SK-N-SH (cell line): ENCODE data around the gene SLC12A7. TPM values are rescaled to one million over a fixed set of nuclear protein-coding genes. Genes with fewer than 3 reads are reported as not detected.

Experiments used
- CTCF ChIA-PET: fragments of 300-600, 350-600 bp; formaldehyde crosslinking; extraction: SDS; loops from one replicate; lab custom pipeline; 2021; lab: Yijun Ruan, JAX
- POLR2A ChIA-PET: fragments of 350-600 bp; sonication (Branson Sonifier 250); formaldehyde crosslinking; extraction: SDS; loops from one replicate; lab custom pipeline; 2020; ENCODE audit warnings: antibody characterized with exemption, inconsistent platforms; lab: Yijun Ruan, JAX
- DNase-seq: peaks from one replicate; pipeline ENCODE4 v3.0.0; 2012
- H2AFZ ChIP-seq: fragments of 200-600 bp; sonication (generic); 2 replicates; pipeline ENCODE4 v1.8.1; 2016; ENCODE audit warnings: antibody characterized with exemption, mild to moderate bottlenecking, low read depth
- H3F3A ChIP-seq: fragments of 200-600 bp; sonication (generic); replicated peaks from 2 replicates; pipeline ENCODE3; 2016; ENCODE audit warnings: antibody characterized with exemption, mild to moderate bottlenecking; ENCODE audit not compliant: insufficient read depth
- H3K27ac ChIP-seq, 2 experiments: fragments of 200-500 bp in 1 of 2; fragments of 200-600 bp in 1 of 2; sonication (Bioruptor generic) in 1 of 2; sonication (generic), shearing (Covaris generic) in 1 of 2; 2 replicates each; pipeline versions ENCODE4 v1.5.1 to v1.6.1; 2014 to 2016; ENCODE audit warnings: low read depth in 2 of 2, inconsistent platforms in 1 of 2, low read length in 1 of 2, mild to moderate bottlenecking in 1 of 2, mixed read lengths in 1 of 2
- H3K27me3 ChIP-seq: fragments of 200-600 bp; sonication (generic), shearing (Covaris generic); 2 replicates; pipeline ENCODE4 v1.6.1; 2016; ENCODE audit warnings: mixed run types; ENCODE audit not compliant: insufficient read depth
- H3K36me3 ChIP-seq, 2 experiments: fragments of 200-500 bp in 1 of 2; fragments of 200-600 bp in 1 of 2; sonication (Bioruptor generic) in 1 of 2; sonication (generic) in 1 of 2; replicated peaks in 1 of 2; 2 replicates each; pipeline versions ENCODE3 to v1.5.1; 2014 to 2016; ENCODE audit warnings: low read length in 1 of 2, mild to moderate bottlenecking in 1 of 2; ENCODE audit not compliant: insufficient read depth in 2 of 2, control insufficient read depth in 1 of 2
- H3K4me1 ChIP-seq, 2 experiments: fragments of 200-500 bp in 1 of 2; fragments of 200-600 bp in 1 of 2; sonication (Bioruptor generic) in 1 of 2; sonication (generic), shearing (Covaris generic) in 1 of 2; 2 replicates each; pipeline versions ENCODE4 v1.5.1 to v1.6.1; 2014 to 2016; ENCODE audit warnings: low read depth in 1 of 2, low read length in 1 of 2, mixed run types in 1 of 2; ENCODE audit not compliant: insufficient read depth in 2 of 2, control insufficient read depth in 1 of 2
- H3K4me2 ChIP-seq: fragments of 200-600 bp; sonication (generic), shearing (Covaris generic); 2 replicates; pipeline ENCODE4 v1.6.1; 2017; ENCODE audit warnings: mixed run types
- H3K4me3 ChIP-seq, 2 experiments: fragments of 200-500 bp in 1 of 2; fragments of 200-600 bp in 1 of 2; sonication (Bioruptor generic) in 1 of 2; sonication (generic), shearing (Covaris generic) in 1 of 2; 2 replicates each; pipeline versions ENCODE4 v1.5.1 to v1.8.1; 2014 to 2016; ENCODE audit warnings: low read depth in 2 of 2, inconsistent platforms in 1 of 2, low read length in 1 of 2, mild to moderate bottlenecking in 1 of 2, mixed read lengths in 1 of 2, moderate library complexity in 1 of 2
- H3K79me2 ChIP-seq: fragments of 200-600 bp; sonication (generic); 2 replicates; pipeline ENCODE4 v1.8.1; 2017; ENCODE audit warnings: mild to moderate bottlenecking; ENCODE audit not compliant: insufficient read depth
- H3K9ac ChIP-seq: fragments of 200-600 bp; sonication (generic); 2 replicates; pipeline ENCODE4 v1.6.1; 2017; ENCODE audit warnings: mixed run types
- H3K9me2 ChIP-seq: fragments of 200-600 bp; sonication (generic); 2 replicates; pipeline ENCODE4 v1.6.1; 2017; ENCODE audit warnings: mixed run types
- H3K9me3 ChIP-seq: fragments of 200-600 bp; sonication (generic); 2 replicates; pipeline ENCODE4 v1.6.1; 2017; ENCODE audit warnings: mixed run types, mild to moderate bottlenecking, moderate library complexity
- H4K20me1 ChIP-seq: fragments of 200-600 bp; sonication (generic); 2 replicates; pipeline ENCODE4 v1.6.1; 2017; ENCODE audit warnings: mild to moderate bottlenecking, mixed run types; ENCODE audit not compliant: insufficient read depth
- ELF1 ChIP-seq: IDR thresholded peaks from 2 replicates; pipeline ENCODE4 v1.4.0; 2012
- EP300 ChIP-seq, 2 experiments: IDR thresholded peaks; 2 replicates each; pipeline versions ENCODE4 v1.4.0 to v1.6.1; 2012; ENCODE audit warnings: borderline replicate concordance in 1 of 2, low read depth in 1 of 2, low read length in 1 of 2
- FOXJ3 ChIP-seq: sonication (generic); formaldehyde crosslinking; IDR thresholded peaks from 2 replicates; pipeline ENCODE4 v1.5.1; 2020; ENCODE audit warnings: mild to moderate bottlenecking, missing genetic modification reagents
- GATA2 ChIP-seq: sonication (generic); formaldehyde crosslinking; IDR thresholded peaks from 2 replicates; pipeline ENCODE4 v1.5.0; 2020; ENCODE audit warnings: mild to moderate bottlenecking, missing genetic modification reagents
- IRF3 ChIP-seq: fragments of 150-350 bp; IDR thresholded peaks from 2 replicates; pipeline ENCODE4 v1.6.1; 2016; ENCODE audit warnings: mild to moderate bottlenecking, low read depth, low read length
- MEF2A ChIP-seq: IDR thresholded peaks from 2 replicates; pipeline ENCODE4 v1.4.0; 2012; ENCODE audit warnings: low read depth, borderline replicate concordance
- MXI1 ChIP-seq: IDR thresholded peaks from 2 replicates; pipeline ENCODE4 v1.6.1; 2012; ENCODE audit warnings: mild to moderate bottlenecking, low read depth, low read length, improper control_type of control experiment
- NFIC ChIP-seq: IDR thresholded peaks from 2 replicates; pipeline ENCODE4 v1.4.0; 2012; ENCODE audit warnings: borderline replicate concordance
- NRF1 ChIP-seq: IDR thresholded peaks from 2 replicates; pipeline ENCODE4 v1.6.1; 2012; ENCODE audit warnings: low read depth, mild to moderate bottlenecking, low read length
- RCOR1 ChIP-seq: fragments of 150-350 bp; IDR thresholded peaks from 2 replicates; pipeline ENCODE4 v1.6.1; 2017; ENCODE audit warnings: antibody characterized with exemption, low read length
- RFX5 ChIP-seq: IDR thresholded peaks from 2 replicates; pipeline ENCODE4 v1.6.1; 2012; ENCODE audit warnings: mild to moderate bottlenecking, improper control_type of control experiment, low read length
- RXRA ChIP-seq: IDR thresholded peaks from 2 replicates; pipeline ENCODE4 v1.4.0; 2012; ENCODE audit warnings: low read depth, mild to moderate bottlenecking, borderline replicate concordance
- SIN3A ChIP-seq: IDR thresholded peaks from 2 replicates; pipeline ENCODE4 v1.6.1; 2012; ENCODE audit warnings: low read depth, mild to moderate bottlenecking, low read length, moderate library complexity, borderline replicate concordance
- SMC3 ChIP-seq: IDR thresholded peaks from 2 replicates; pipeline ENCODE4 v1.6.1; 2012; ENCODE audit warnings: low read depth, low read length, improper control_type of control experiment
- USF1 ChIP-seq: IDR thresholded peaks from 2 replicates; pipeline ENCODE4 v1.4.0; 2012; ENCODE audit warnings: low read depth, borderline replicate concordance
- USF2 ChIP-seq: fragments of 150-350 bp; IDR thresholded peaks from 2 replicates; pipeline ENCODE4 v1.6.1; 2017; ENCODE audit warnings: antibody characterized with exemption, low read length, low read depth, borderline replicate concordance
- ZBTB33 ChIP-seq: IDR thresholded peaks from 2 replicates; pipeline ENCODE4 v1.4.0; 2012; ENCODE audit warnings: low read depth, borderline replicate concordance
- WGBS: methylation state at CpG from one replicate; pipeline ENCODE4 v1.1.6; 2017; ENCODE audit warnings: low lambda C conversion rate; 5-methylcytosine and 5-hydroxymethylcytosine counted together
- polyA plus RNA-seq, 3 experiments: library from polyadenylated mRNA; depleted of rRNA; stranded (reverse); fragments of >200 nt; gene quantifications; 2 replicates each; pipeline ENCODE4 v1.2.3, GENCODE V29; 2012
- TF ChIP-seq, protein P1 (sequence below): IDR thresholded peaks from 2 replicates; pipeline ENCODE4 v1.6.1; 2012; ENCODE audit warnings: mild to moderate bottlenecking, low read depth, low read length, moderate library complexity
- TF ChIP-seq, protein P2 (sequence below): IDR thresholded peaks from 2 replicates; pipeline ENCODE4 v1.4.0; 2012; ENCODE audit warnings: low read depth
- TF ChIP-seq, protein P3 (sequence below): fragments of 200-600 bp; sonication (generic); IDR thresholded peaks from 2 replicates; pipeline ENCODE4 v1.6.1; 2017; ENCODE audit warnings: antibody characterized with exemption, mild to moderate bottlenecking, moderate library complexity

Gene SLC12A7
- polyA plus RNA-seq, 1 of the 3 experiments (the other 2 are of a cell fraction) = 2.6 TPM

DNA sequence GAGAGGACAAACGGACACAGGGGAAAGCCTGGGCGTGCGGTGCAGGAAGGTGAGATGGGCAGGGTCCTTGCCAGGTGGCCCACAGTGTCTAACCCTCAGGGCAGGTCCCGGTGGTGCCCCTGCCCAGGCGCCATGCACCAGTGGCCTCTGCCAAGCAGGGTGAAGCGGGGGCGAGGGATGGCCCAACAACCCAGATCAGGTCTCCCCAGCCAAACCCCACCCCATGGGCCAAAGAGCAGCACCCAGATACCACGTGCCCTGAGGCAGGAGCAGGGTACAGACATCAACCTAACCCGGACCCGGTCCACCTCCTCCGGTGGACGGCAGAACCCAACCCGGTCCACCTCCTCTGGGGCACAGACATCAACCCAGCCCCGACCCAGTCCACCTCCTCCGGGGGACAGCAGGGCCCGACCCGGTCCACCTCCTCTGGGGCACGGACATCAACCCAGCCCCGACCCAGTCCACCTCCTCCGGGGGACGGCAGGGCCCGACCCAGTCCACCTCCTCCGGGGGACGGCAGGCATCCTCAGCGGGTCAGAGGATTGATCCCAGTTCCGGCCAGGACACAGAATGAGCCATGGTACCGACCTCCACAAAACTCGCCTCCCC lies 12.8 kb downstream of the SLC12A7 start:
- POLR2A ChIA-PET = no interaction called here
- no peaks in the 10 kb centered on the region for H3K79me2 ChIP-seq
- H3K9me3 ChIP-seq = no peaks in the 10 kb centered on the region
- no peaks in the 10 kb centered on the region for H3K9me2 ChIP-seq
- DNase-seq = no peak
- H3K4me3 ChIP-seq = no peak overlapping the region
- CTCF ChIA-PET = interaction anchor here (0.5 kb wide), 1 partner anchor 28 kb away, joined by 3 read pairs; no protein-coding TSS in a partner anchor
- H3K36me3 ChIP-seq = no peaks in the 10 kb centered on the region
- no peaks in the 10 kb centered on the region for H3F3A ChIP-seq
- 84% methylated on average over 16 of the region's 28 CpGs for WGBS
- no peaks in the 10 kb centered on the region for H3K27me3 ChIP-seq
- H3K4me2 ChIP-seq = no peak overlapping the region
- no peaks in the 10 kb centered on the region for H4K20me1 ChIP-seq
- no peak overlapping the region for H2AFZ ChIP-seq
- peaks cover 0 to 4% of the 10 kb centered on the region in 2 experiments; a peak in 1 of 4 replicates for H3K4me1 ChIP-seq
- H3K27ac ChIP-seq = no peak overlapping the region
- no peak overlapping the region for H3K9ac ChIP-seq
- TF ChIP-seq GATA2 (CRISPR knock-in tag) (no peak), NRF1 (no peak), RXRA (no peak), ELF1 (no peak), RFX5 (no peak), MXI1 (no peak), USF1 (no peak), SIN3A (no peak), IRF3 (no peak), USF2 (no peak), SMC3 (no peak), NFIC (no peak), RCOR1 (no peak), ZBTB33 (no peak), MEF2A (no peak), FOXJ3 (CRISPR knock-in tag) (no peak), EP300 (IDR thresholded peaks at IDR 0.05; ENCODE audit: borderline replicate concordance in 1 of 2, low read depth in 1 of 2, low read length in 1 of 2) (no peak)
- TF ChIP-seq, protein P1, sequence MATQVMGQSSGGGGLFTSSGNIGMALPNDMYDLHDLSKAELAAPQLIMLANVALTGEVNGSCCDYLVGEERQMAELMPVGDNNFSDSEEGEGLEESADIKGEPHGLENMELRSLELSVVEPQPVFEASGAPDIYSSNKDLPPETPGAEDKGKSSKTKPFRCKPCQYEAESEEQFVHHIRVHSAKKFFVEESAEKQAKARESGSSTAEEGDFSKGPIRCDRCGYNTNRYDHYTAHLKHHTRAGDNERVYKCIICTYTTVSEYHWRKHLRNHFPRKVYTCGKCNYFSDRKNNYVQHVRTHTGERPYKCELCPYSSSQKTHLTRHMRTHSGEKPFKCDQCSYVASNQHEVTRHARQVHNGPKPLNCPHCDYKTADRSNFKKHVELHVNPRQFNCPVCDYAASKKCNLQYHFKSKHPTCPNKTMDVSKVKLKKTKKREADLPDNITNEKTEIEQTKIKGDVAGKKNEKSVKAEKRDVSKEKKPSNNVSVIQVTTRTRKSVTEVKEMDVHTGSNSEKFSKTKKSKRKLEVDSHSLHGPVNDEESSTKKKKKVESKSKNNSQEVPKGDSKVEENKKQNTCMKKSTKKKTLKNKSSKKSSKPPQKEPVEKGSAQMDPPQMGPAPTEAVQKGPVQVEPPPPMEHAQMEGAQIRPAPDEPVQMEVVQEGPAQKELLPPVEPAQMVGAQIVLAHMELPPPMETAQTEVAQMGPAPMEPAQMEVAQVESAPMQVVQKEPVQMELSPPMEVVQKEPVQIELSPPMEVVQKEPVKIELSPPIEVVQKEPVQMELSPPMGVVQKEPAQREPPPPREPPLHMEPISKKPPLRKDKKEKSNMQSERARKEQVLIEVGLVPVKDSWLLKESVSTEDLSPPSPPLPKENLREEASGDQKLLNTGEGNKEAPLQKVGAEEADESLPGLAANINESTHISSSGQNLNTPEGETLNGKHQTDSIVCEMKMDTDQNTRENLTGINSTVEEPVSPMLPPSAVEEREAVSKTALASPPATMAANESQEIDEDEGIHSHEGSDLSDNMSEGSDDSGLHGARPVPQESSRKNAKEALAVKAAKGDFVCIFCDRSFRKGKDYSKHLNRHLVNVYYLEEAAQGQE = no peak
- TF ChIP-seq, protein P2, sequence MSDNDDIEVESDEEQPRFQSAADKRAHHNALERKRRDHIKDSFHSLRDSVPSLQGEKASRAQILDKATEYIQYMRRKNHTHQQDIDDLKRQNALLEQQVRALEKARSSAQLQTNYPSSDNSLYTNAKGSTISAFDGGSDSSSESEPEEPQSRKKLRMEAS = no peak
- TF ChIP-seq, protein P3, sequence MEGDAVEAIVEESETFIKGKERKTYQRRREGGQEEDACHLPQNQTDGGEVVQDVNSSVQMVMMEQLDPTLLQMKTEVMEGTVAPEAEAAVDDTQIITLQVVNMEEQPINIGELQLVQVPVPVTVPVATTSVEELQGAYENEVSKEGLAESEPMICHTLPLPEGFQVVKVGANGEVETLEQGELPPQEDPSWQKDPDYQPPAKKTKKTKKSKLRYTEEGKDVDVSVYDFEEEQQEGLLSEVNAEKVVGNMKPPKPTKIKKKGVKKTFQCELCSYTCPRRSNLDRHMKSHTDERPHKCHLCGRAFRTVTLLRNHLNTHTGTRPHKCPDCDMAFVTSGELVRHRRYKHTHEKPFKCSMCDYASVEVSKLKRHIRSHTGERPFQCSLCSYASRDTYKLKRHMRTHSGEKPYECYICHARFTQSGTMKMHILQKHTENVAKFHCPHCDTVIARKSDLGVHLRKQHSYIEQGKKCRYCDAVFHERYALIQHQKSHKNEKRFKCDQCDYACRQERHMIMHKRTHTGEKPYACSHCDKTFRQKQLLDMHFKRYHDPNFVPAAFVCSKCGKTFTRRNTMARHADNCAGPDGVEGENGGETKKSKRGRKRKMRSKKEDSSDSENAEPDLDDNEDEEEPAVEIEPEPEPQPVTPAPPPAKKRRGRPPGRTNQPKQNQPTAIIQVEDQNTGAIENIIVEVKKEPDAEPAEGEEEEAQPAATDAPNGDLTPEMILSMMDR = no peak
